RKO (cell line): ENCODE results near the gene NUDT13.

Experiments used
- DNase-seq: peaks from one replicate; pipeline ENCODE4 v3.0.0-alpha.2; 2016; ENCODE audit warnings: low spot score

NUDT13 gene

DNA sequence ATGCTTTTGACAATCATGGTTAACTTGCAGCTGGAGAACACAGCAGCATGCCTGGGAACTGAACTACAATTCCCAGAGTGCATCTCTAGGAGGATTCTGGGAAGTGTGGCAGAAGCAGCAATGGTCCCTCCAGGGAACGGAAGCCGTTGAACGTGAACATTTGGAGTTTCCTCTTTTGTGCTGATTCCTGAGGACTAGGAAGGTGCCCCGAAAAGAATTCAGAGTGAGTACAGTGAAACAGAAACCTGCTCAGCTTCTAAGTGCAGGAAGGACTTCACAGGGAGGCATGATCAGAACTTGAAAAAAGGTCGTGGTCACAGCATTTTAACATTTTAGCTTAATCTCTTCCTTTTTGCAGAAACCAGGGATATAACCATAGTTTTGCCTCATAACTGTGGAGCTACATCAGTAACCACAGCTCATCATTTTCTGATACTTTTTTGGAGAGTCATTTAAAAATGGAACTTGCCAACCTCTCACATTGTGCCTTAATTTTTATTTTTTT, at the start of gene NUDT13:
Gene NUDT13, plus strand, starts transcription at position 111 of the 505 bp plus-strand sequence. CDS start 3,911 bp downstream, outside the sequence.
- peak; percentile 88 for DNase-seq

DNA sequence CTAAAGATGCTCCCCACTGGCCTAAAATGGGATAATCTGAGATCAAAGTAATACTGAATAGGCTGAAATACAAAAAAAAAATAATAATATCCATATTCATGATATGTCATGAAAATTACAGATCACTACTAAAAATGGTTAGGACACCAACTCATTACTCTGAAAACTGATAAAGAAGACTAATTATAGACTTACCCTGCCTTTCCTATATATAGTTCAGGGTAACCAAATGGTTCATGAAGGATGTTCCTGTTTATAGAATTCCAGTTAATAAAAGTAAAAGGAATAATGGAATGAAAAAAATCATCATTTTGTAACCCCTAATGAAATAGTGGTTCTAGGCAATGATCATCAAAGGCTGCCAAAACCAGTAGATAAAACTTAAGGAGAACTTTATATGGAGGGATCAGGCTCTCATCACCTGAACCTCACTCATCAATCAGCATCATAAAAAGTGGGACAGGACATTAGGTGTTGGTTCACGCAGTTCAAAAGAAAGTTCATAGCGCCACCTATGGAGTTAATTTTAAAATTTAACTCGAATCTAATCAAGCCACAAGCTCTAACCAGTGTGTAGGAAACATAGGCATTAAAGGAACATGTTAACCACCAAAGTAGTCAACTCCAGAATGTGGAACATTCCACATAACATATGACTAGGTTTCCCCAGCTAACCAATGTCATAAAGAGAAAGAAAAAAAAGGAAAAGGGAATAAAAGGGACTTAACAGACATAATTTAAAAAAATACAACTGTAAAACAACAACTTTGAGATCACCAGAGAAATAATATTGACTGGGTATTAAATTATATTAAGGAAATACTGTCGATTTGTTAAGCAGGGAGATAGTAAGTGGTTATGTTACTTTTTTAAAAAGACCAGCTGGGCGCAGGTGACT, 49.3 kb upstream of the NUDT13 start:
- peak; percentile 62 for DNase-seq

DNA sequence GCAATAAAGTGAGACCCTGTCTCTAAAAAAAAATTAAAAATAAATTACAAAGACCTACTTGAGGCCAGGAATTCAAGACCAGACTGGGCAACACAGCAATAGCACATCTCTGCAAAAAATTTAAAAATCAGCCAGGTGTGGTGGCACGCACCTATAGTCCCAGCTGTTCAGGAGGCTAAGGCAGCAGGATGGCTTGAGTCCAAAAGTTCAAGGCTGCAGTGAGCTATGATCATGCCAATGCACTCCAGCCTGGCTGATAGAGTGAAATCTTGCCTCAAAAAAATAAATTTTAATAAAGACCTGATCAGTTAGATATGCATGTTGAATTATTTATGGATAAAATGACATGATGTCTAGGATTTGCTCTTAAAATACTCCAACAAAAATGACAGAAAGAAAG, 48.5 kb upstream of the NUDT13 start:
- DNase-seq = no peak

DNA sequence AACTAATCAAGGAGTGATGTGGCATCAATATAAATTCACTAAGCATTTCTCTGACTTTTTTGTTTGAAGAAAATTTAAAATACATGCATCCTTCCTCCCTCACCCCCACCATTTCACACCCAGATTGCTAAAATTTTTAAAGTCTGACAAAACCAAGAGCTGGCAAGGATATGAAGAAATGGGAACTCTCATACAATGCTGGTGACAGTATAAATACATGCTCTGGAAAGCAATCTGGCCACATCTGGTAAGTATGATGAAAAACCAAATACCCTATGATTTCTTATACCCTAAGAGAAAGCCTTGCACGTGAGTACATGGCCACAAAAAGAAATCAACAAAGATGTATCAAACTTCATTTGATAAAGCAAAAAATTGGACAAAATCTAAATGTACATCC, 44.8 kb upstream of the NUDT13 start:
- no peak for DNase-seq

DNA sequence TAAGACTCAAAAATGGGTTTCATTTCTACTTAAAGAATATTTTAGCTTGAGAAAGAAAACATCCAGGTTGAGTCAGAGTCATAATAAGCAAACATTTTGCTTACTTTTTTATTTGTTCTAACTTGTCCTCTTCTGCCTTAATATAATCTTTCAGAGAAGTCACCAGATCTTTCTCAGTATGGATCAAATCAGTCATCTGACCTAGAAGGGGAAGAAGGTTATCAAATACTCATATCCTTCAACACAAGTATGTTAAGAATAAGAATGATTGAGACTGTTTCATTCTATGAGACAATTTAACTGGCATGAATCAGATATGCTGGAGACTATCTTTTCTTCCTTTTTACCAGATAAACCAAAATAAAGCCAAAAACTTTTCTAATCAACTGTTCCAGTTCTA, 36.6 kb upstream of the NUDT13 start:
- no peak for DNase-seq

DNA sequence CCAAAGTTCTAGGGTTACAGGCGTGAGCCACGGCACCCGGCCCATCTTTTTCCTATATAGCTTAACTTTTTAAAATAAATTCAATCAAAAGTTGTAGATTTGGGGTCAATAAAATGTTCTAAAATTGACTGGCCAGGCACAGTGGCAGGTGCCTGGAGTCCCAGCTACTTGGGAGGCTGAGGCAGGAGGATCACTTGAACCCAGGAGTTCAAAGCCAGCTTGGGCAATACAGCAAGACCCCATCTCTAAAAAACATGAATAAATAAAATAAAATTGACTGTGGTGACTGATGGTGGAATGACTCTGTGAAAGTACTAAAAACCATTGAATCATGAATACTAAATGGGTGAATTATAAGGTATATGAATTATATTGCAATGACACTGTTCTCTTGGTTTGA, 34.4 kb upstream of the NUDT13 start:
- no peak for DNase-seq

DNA sequence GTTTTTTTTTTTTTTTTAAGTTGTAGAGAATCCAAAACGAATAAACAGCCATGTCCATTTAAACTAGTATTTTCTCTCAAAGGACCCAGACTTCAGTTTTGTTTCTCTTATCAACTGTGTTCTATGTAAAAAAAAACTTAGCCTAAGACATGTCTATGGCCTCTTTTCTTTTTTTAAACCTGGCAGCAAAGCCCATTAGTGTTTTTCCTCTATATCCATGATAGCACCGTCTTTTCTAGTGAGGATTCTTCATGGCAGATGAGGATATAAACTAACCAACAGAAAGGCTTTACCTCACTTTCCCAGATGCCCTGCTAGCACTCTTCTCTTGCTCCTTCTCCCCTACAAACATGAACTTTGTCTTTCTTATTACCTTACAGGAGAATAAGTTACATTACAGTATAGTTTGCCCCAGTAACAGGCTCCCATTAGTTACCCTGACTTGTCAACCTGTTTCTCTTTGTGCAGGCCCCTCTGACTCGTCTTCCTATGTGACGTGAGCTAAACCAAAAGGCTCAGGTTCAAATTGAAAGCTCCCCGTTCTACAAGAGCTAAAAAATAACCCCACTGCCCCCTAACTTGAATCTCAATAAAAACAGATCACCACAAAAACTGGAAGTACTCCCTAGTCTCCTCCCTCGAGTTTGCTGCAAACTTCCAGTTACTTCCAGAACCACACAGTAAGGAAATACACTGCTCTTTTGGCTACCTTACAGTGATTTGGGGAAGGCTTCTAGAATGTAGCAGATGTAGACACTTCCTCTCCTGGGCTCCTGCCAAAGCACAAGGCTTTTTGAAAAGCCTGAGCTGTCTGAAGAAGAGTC, 33.7 kb upstream of the NUDT13 start:
- DNase-seq = no peak

DNA sequence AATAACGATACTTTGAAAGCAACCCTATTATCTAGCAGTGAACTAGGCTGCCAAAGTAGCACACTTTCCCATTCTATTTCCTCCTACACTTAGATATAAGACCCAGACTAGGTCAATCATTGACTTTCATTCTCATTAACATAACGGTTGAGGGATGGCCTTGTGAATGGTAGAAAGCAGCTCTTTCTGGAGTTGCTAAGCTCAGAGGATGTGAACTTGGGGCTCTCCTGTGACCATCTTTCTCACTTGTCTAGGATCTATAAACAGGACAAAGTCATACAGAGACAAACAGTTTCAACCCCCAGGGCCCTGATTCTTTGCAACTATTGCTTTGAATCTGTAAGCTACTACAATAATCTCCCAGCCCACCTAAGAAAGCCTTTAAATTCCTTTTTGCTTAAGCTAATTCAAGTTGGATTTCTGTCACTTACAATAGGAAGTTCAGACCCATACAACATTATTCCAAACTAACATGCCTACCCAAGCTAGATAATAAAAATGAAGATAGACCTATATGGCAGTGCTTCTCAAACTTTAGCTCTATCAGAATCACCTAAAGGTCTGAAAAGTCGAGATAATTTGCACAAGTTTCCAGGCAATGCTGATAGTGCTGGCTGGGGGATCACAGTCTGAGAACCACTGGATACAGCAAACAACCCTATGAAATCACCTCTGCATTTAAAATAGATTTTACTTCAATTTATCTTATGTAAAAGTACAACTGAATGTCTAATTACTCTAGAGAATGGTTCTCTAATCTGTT, 30.3 kb upstream of the NUDT13 start:
- no peak for DNase-seq

DNA sequence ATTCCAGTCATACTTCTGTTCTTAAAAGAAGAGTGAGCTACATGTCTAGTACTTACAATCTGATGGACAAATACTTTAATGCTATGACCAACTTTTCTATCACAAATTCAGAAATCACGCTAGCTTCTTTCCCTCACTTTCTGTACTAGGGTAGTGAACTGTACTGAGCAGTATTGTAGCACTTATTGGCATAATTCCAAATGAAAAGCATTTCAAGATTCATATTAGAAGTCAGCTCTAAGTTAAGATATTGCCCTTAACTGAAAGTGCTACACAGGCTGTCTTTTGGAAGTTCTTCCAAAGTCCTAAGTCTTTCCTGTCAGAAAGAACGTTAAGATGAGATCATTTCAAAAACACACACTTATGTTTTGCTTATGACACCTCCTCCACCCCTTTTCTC, 27.0 kb upstream of the NUDT13 start:
- DNase-seq = no peak

DNA sequence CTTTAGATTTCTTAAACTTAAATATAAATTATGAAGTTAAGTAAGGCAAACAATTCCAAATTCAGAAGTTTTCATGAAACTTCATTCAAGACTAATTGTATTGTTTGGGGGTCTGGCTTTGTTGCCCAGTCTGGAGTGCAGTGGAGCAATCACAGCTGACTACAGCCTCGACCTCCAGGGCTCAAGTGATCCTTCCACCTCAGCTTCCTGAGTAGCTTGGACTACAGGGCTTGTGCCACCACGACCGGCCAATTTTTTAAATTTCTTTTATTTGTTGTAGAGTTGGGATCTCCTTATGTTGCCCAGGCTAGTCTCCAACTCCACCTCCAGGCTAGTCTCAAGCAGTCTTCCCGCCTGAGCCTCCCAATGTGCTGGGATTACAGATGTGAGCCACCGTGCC, 26.0 kb upstream of the NUDT13 start:
- no peak for DNase-seq

DNA sequence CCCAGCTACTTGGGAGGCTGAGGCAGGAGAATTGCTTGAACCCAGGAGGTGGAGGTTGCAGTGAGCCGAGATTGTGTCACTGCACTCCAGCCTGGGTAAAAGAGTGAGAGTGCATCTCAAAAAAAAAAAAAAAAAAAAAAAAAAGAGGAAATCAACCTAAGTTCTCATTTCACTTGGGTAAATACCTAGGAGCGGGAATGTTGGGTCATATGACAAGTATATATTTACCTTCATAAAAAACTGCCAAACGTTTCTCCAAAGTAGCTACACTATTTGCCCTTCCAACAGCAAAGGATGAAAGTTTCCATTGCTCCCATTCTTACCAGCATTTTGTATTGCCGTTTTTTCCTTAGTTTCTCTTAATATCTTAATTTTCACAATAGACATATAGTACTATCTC, 23.4 kb upstream of the NUDT13 start:
- no peak for DNase-seq

DNA sequence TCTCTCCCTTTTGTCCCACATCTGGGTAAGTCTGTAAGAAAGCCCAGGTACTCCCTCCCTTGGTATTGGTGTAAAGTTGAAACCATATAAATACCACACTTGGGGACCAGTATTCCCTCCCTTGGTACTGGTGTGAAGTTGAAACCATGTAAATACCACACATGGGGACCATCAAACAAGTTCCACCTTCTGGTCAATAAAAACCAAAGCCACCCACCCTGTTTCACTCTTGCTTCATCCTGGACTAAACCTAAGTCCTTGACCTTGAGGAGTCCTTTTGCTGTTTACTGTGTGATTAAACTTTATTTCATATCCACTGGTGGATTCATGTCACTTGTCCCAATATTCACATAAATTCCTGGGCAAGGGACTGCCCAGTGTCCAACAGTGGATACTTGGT, 22.0 kb upstream of the NUDT13 start:
- no peak for DNase-seq

DNA sequence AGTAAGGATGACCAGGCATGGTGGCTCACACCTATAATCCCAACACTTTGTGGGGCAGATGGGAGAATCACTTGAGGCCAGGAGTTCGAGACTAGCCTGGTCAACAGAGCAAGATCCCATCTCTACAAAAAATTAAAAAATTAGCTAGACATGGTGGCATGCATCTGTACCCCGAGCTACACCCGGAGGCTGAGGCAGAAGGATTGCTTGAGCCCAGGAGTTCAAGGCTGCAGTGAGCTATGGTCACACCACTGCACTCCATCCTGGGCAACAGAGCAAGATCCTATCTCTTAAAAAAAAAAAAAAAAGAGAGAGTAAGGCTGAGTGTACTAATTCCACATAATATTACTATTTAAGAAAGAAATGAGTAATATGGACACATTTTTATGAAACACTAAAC, 17.4 kb upstream of the NUDT13 start:
- no peak for DNase-seq

DNA sequence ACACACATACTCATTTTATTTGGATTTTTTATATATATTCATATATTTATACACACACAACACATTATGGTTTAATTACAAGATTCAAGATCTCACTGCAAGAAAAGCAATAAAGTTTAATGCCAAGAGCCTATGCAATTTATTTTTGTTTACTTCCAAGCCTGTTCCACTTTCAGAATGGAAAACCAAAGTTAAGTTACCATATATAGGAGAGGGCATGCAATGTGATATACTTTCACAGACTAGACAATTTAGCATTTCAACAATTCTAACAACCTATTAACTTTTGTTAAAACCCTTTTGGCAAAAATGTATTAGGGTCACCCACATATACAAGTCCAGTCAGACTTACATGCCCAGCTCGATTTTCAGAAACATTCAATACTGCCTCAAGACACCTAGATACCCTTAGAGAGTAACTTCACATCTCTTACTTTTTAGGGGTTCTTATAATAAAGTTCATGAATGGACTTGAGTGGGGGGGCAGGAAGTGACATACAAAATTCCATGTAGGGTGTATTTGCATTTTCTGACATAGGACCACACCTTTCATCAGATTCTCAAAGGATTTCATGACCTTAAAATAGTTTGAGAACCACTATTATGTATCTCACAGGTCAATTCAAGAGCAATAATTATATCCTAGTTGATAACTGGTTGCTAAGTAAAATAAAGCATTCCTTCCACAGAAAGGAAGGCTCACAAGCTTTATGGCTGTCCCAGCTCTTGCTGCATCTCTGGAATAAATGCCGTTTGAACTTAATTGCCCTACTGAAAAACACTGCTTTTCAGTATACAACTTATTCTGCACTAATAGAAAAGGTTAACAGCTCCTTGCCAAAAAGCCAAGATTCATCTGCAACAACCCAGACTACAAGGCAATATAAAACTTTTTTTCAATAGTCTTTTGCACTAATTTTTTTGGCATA, 16.1 kb upstream of the NUDT13 start:
- peak; percentile 55 for DNase-seq

DNA sequence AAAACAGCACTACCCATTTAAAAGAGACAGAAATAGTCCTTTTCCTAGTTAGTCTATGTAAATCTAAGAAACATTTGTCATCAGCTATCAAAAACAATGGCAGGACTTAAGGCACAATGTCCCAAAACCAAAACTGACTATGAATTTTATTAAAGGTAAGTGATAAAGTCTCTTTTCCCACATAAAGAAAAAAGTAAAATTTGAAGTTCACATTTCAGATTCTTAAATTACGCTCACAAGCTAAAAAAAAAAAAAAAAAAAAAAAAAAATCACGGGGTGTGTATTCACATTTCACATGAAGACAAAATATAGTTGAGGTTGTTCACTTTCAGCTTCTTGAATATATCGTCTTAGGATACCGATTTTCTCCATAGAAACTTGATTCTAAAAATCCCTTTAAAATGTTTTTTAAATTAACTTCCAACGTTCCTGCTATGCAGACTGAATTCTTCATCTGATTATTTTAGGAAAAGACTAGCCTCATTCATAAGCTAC, 15.2 kb upstream of the NUDT13 start:
- peak; percentile 45 for DNase-seq

DNA sequence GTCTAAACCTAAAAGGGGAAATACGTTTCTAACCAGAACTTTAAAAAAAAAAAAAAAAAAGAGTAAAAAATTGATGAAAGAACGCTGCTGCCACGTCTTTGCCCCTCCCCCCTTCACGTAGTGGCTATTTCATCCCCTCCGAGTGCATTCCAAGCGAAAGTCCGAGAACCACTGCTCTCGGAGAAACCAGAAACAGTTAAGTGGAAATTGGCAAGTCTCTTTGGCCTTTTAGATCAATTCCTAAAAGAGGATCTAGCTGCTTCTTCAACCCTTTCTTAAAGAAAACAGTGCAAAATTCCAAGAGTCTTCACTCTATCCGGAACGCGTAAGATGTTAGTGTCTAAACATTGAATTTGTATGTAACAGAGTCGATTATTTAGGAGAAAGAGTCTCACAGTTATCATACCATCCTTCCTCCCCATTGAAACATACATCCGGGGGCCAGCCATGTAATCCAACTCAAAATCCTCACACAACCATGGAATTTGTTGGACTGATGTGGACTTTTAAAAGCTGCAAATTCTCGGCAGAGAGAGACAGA, 14.7 kb upstream of the NUDT13 start:
- peak; percentile 77 for DNase-seq

DNA sequence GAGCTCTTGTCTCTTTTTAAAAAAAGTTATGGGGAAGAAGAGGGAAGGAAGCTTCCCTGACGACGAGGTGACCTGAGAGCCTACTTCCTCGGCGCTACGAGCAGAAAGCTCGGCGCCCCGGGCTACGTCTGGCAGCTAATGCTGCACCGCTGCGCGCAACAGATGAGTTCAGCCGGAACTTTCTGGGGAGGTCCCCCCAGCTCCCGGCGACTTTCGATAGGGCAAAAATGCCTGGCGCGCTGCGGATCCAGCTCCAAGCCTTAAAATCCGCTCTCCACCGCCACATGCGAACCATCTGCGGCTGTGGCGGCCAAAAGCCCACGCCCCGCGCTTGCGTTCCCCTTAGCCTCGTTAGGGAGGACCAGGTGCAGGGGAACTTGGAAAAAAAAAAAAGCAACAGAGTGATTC, 14.2 kb upstream of the NUDT13 start:
- DNase-seq = peak; percentile 74

DNA sequence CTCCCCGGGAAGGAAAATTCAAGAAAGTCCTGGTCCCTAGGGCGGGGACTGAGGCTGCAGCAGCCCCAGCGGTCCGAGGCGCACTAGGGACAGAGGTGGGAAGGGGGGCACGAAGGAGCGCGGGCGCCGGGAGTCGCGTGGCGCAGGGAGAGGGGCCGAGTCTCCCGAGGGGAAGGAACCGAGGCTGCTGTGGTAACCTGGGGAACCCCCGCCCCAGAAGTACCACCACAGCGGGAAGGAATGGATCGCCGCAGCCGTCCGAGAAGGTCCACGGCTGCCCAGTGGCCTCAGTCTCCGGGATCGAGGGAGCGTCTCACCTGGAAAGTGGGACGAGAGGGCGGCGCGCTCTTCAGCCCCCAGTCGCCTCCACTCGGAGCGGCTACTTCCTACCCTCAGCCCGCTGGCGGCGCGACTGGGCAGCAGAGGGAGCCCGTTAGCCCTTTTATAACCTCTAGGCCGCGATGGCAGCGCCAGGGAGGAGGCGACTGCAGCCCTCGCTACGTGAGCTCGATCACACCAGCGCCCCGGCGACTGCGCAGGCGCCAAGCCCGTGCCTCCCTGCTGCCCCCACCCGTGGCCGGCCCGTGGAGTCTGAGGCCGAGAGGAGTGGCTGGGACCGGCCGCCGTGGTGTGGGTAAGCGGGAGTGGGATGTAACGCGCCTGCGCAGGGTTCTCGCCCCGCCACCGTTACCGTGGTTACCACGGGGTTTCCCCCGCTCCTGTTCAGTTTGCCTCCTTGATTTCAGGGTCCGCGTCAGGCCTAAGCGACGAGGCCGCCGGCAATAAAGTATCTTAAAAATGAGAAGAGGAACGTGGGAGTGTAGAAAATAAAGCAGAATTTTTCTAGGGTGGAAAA, 13.6 kb upstream of the NUDT13 start, which contains the start of gene P4HA1:
Gene P4HA1, minus strand, starts transcription at position 418 of the 856 bp plus-strand sequence. CDS start 21,983 bp downstream, outside the sequence.
- DNase-seq = peak; percentile 95

DNA sequence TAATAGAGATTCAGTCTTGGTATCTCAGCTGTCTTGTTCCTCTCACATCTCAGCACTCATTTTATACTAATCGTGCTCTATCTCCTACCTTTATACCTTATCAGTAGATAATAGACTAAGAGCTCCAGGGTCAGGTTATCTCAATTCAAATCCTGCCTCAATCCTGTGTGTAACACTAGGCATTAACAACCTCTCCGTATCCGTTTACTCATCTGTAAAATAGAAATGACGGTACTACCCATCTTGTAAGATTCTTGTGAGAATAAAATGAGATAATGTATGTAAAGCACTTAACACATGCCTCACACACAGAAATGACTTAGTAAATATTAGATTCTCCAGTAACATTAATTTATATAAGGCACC, 13.0 kb upstream of the NUDT13 start:
- no peak for DNase-seq

DNA sequence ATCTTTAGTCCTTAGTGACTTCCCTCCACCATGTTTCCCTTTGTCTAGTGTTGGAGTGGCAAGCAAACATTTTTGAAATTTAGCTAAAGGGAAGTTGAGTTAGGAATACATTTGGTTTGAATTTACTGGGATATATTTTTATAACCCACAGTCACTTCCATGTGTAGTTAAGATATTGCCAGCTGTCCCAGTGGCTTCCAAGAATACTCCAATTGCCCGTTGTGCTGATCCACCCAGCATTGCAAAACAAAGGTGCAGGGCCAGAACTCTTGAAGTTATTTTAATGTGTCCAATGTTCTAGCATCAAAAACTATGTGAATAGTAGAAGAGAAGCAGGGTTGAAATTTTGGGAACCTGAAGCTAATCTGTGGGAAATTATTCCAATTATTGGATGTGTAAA, 11.1 kb upstream of the NUDT13 start:
- no peak for DNase-seq
